Right forelimb (tissue), 1 donor: ENCODE data around the gene FGFRL1.
"Not testable (repeated sequence)": the region's sequence is repeated elsewhere in the genome, so short reads cannot be mapped to it uniquely, and the experiment has no call there.

Source experiments
- DNase-seq: peaks from one replicate; pipeline ENCODE4 v3.0.0-alpha.2; 2018

The FGFRL1 gene

DNA sequence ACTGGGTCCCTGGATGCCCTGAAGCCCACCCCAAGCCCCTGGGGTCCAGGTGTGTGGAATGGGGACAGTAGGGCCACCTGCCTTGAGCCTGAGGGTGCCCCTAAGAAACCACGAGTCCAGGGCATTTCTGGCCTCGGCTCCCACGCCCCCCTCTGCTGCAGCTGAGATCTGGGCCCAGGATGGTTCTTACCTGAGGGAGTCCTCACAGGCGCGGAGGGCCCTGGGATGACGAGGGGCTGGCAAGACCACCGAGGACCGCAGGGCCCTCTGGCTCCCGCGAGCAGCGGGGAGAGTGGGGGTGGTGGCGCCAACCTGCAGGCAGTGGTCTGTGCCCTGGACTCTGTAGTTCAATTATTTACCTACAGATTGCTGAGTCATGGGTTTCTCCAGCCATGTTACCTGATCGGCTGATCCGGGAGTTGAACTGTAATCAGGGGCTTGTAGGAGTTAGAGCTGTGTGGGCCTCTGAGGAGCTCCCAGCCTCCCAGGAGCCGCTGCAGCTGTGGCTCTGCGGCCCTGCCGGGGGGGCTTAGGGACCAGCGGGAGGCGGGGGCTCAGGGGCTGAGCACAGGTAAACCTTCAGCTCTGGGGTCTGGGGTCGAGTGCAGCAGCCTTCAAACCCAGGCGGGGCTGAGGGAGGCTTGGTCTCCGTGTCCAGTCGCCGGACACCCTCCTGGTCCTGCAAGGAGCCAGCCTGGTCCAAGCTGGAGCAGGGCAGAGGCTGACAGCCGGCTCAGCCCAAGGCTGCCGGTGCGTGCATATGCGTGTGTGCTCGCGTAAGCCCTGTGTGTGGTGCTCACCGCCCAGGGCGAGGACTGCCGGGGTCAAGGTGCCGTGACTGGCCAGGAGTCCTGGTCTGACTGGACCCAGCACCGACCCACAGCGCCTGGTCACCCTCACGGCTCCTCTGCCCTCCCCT lies 18.1 kb upstream of the FGFRL1 start, which contains the start of gene SLC26A1:
Gene SLC26A1 (minus strand): TSS at position 294 of the 919 bp plus-strand sequence. CDS start 1,701 bp downstream, outside the sequence.
- no peak for DNase-seq

DNA sequence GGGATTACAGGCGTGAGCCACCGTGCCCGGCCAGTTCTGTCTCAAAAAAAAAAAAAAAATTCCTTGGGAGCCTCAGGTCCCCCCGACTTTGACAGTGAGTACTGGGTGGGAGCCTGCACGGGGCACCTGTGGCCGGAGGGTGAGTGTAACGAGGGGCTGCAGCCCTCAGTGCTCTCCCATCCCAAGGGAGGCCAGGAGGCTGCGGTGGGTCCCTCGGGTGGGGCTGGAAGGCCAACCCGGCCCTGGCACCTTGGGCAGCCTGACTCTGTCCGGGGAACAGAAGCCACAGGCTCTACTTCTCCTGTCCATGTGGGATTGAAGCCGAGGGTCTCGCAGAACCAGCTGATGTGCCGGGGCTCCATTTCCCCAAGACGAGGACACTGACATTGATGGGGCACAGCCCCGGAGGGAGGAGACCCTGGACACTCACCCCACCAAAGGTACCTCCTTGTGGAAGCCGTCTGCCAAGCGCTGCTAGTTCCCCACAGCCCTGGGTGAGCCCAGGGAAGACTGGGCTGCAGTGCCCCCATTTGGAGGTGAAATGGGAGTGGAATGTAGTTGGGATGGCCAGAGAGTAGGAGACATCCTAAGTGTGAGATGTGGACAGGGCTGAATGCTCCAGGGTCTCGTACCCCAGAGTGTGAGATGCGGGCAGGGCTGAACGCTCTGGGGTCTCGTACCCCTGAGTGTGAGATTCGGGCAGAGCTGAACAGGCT lies 16.0 kb upstream of the FGFRL1 start:
- no peak for DNase-seq

DNA sequence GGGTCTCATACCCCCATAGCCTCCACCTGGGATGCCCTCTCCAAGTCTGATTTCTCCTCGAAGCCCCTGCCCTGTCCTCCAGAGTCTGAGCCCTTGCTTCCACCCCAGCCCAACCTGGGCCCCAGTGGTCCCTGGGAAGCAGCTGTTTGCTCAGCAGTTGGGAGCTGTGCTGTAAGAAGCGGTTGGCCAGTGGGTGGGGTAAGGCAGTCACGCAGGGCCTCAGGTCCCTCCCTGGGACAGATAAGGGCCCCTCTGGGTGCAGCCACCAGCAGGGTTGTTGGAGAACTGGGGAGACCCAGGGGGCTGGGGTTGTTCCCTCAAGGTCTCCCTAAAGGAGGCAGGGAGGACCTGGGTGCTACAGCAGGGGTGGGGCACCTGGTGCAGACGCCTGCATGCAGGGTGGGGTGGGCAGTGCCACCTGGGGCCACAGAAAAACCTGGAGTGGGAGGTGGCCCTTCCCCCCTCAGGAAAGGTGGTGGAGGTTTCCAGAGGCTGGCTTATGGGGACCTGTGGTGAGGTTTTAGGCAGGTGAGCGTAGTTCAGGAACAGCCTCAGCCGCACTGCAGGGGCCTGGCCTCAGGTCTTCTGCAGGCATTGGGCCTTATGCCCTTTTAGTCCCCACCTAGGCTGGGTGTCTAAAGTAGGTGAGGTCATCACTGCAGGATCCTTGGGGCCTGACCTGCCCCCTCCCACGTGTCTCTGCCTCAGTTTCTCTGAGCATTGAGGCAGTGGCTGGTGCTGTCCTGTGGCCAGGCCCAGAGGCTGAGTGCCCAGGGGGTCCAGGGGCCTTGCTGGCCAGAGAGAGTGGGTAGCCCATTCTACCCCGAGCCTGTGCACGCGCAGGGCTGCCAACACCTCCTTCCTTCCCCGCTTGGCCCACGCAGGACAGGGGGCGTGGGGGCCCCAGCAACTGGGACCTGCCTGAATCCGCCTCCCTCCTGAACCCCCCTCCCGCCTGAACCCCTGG lies 15.1 kb upstream of the FGFRL1 start:
- DNase-seq: no peak

DNA sequence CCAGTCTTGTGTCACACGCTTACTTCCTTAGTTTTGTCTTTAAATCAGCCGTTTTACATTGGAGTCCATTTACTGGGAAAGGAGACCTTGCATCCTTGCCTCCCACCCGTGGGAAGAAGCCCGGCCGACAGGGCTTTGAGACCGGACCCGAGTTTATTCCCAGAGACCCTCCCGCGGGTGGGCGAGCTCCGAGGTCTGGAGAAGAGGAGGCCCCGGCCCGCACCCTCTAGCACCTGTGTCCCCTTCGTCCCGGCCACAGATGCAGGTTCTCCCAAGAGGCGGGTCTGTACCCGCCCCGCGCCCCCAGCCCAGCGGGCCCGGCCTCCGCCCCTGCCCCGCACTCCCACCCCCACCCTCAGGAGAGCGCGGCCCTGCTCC lies 14.4 kb upstream of the FGFRL1 start:
- no peak for DNase-seq

DNA sequence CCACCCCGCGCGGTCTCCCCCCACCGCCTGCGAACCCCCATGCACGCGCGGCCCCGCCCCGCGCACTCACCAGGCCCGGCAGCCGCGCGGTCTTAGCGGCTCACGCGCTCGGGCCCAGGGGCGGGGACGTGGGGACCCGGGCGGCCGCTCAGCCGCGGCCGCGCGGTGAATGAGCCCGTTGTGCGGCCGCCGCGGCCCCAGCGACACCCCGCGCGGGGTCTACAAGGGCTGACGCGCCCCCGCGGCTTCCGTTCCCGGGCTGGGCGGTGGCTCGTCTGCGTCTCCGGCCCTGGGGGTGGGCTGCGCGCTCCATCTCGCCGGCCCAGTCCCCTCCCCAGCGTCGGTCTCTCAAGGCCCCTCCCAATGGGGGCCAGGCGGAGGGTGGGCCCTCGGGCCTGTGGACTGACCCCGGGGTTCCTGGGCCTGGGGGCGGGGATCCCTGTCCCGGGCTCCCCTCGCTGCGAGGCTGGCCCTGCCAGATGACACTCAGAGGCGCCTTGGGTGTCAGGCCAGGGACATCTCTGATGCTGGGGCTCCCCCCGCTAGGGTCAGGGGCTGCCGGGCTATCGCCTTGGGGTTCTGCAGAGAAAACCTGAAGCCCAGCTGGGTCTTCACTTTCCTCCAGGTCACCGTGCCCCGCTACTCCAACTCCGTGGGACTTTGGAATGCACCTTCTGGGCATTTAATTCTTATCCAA lies 13.9 kb upstream of the FGFRL1 start:
- no peak for DNase-seq

DNA sequence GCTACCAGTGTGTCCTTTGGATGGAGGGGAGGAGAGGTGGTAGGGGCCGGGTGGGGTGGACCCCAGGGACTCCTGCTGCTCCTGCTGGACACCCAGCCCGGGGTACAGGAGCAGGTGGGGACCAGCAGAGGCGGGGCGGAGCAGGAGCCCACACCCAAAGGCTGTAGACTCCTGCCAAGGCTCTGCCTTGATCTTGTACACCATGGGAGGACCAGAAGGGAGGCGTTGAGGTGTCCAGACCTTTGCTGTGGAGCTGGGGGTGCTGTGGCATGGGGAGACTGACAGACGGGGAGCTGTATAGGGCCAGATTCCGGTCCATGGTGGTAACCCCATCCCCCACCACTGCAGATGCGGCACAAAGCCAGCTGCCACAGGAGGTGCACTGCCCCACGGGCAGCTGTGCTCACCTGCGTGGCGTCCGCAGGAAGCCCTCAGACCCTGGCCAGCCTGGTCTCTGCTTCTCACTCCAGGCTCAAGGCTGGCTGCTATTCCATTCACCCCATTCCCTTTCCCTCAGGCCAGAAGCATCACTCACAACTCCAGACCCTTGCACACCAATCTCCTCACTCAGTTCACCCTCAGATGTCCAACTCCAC lies 13.2 kb upstream of the FGFRL1 start:
- DNase-seq: no peak

DNA sequence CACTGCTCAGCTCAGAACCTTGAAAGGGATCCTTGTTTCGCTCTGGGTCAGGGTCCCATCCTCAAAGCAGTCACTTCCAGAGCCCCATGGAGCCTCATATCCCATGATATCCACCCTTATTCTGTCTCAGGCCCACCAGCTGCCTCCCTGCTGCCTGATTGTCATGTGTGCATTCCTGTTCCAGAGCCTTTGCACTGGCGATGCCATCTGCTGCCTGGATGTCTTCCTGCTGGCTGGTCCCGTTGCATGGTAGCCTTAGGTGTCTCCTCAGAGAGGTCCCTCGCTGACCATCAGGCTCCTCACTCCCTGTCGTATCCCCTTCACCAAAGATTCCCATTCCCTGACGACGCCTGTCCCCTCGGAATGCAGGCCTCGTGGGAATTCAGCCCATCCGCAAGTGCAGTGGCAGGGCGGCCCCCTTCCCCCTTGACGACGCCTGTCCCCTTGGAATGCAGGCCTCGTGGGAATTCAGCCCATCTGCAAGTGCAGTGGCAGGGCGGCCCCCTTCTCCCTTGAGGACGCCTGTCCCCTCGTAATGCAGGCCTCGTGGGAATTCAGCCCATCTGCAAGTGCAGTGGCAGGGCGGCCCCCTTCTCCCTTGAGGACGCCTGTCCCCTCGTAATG lies 12.1 kb upstream of the FGFRL1 start:
- not testable (repeated sequence) for DNase-seq

DNA sequence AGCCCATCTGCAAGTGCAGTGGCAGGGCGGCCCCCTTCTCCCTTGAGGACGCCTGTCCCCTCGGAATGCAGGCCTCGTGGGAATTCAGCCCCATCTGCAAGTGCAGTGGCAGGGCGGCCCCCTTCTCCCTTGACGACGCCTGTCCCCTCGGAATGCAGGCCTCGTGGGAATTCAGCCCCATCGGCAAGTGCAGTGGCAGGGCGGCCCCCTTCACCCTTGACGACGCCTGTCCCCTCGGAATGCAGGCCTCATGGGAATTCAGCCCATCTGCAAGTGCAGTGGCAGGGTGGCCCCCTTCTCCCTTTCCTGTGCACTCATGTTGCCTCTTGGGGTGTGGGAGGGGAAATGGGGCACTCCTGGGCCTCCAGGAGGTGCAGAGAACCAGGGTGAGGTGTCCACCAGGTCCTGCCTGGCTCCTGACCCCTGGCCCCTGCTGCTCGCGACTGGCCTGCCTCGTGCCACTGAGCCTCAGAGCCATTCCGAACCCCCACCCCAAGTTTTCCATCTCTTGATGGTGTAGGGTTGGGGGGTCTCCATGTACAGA lies 11.5 kb upstream of the FGFRL1 start:
- DNase-seq: no peak

DNA sequence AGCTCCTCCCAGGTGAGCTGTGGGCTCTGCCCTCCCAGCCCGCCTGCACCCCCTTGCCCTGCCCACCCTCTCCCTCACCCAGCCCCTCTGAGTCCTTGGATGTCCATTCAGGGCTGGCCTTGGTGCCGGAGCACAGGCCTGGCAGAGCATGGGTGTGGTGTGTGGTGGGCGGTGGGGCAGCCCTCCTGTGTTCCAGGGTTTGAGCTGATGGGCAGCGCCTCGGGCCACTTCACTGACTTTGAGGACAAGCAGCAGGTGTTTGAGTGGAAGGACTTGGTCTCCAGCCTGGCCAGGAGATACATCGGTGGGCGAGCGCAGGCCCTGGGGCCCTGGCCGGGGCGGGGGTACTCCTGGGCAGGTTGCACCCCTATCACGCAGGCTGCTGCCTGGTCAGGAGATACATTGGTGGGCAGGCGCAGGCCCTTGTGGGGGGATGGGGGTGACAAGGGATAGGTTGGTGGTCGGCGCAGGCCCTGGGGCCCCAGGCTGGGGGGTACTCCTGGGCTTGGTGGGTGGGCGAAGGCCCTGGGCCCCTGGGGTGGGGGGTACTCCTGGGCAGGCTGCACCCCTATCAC lies 10.7 kb upstream of the FGFRL1 start:
- DNase-seq: no peak

DNA sequence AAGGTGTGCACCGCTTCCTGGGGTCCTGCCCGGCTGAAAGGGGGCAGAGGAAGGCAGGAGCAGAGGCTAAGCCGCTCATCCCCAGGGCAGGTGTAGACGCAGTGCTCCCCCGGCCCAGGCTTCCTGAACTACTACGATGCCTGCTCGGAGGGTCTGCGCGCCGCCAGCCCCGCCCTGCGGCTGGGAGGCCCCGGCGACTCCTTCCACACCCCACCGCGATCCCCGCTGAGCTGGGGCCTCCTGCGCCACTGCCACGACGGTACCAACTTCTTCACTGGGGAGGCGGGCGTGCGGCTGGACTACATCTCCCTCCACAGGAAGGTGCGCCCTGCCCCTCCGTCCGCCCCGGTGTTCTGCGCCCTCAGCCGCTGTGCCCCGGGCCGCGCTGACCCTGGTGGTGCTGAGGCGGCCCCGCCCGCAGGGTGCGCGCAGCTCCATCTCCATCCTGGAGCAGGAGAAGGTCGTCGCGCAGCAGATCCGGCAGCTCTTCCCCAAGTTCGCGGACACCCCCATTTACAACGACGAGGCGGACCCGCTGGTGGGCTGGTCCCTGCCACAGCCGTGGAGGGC lies 9.8 kb upstream of the FGFRL1 start:
- DNase-seq: no peak

DNA sequence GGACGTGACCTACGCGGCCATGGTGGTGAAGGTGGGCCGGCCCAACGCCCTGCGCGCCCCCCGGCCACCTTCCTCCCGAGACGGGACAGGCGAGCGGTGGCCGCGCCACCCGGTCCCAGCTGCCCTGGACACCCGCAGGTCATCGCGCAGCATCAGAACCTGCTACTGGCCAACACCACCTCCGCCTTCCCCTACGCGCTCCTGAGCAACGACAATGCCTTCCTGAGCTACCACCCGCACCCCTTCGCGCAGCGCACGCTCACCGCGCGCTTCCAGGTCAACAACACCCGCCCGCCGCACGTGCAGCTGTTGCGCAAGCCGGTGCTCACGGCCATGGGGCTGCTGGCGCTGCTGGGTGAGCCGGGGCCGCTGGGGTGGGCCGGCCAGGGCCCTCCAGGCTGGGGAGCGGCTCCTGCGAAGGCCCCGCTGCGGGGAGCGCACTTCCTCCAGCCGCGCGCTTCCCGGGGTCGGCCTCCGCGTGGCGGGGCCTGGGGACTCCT lies 9.2 kb upstream of the FGFRL1 start:
- DNase-seq: no peak

DNA sequence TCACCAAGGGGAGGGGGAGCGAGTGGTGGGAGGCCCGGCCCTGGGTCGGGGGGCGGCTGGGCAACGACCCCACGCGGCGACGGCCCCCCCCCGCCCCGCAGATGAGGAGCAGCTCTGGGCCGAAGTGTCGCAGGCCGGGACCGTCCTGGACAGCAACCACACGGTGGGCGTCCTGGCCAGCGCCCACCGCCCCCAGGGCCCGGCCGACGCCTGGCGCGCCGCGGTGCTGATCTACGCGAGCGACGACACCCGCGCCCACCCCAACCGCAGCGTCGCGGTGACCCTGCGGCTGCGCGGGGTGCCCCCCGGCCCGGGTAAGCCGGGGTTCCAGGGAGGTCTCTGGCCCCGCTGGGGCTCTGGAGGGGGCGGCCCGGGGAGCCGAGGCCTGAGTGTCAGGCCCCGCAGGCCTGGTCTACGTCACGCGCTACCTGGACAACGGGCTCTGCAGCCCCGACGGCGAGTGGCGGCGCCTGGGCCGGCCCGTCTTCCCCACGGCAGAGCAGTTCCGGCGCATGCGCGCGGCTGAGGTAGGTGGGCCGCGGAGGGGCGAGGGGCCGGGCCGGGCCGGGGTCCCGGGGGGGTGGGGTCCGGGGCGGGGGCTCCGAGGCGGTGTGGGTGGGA lies 8.7 kb upstream of the FGFRL1 start:
- DNase-seq: no peak

DNA sequence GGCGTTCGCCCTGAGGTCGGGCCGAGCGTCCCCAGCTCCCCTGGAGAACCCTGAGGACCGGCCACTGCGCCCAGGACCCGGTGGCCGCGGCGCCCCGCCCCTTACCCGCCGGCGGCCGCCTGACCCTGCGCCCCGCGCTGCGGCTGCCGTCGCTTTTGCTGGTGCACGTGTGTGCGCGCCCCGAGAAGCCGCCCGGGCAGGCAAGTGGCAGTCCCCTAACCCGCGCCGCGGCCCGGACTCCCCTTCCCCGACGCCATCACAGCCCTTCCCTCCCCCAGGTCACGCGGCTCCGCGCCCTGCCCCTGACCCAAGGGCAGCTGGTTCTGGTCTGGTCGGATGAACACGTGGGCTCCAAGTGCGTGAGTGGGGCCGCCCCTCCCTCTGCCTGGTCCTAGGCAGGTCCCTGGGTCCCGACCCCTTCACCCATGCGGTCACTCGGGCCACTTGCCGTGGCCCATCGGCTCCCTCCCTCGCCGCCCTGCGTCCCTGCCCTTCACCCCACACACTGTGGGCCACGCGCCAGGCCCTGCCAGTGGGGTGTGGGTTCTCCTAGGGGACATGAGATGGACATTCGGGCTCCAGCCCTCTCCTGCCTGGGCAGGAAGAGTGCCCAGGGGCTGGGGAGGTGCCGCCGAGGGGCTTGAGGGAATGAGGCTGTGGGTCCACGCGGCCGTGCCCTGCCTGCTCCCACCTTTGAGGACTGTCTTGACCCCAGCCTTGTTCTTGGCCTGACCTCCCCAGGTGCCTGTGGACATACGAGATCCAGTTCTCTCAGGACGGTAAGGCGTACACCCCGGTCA lies 8.0 kb upstream of the FGFRL1 start:
- no peak for DNase-seq

DNA sequence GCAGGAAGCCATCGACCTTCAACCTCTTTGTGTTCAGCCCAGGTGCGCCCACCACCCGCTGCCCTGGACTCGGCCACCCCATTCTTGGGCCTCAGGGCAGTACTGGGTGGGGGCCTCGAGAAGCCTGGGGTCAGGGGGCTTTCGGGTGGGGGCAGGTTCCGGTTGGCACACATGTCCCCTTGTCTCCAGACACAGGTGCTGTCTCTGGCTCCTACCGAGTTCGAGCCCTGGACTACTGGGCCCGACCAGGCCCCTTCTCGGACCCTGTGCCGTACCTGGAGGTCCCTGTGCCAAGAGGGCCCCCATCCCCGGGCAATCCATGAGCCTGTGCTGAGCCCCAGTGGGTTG lies 7.4 kb upstream of the FGFRL1 start:
- no peak for DNase-seq

DNA sequence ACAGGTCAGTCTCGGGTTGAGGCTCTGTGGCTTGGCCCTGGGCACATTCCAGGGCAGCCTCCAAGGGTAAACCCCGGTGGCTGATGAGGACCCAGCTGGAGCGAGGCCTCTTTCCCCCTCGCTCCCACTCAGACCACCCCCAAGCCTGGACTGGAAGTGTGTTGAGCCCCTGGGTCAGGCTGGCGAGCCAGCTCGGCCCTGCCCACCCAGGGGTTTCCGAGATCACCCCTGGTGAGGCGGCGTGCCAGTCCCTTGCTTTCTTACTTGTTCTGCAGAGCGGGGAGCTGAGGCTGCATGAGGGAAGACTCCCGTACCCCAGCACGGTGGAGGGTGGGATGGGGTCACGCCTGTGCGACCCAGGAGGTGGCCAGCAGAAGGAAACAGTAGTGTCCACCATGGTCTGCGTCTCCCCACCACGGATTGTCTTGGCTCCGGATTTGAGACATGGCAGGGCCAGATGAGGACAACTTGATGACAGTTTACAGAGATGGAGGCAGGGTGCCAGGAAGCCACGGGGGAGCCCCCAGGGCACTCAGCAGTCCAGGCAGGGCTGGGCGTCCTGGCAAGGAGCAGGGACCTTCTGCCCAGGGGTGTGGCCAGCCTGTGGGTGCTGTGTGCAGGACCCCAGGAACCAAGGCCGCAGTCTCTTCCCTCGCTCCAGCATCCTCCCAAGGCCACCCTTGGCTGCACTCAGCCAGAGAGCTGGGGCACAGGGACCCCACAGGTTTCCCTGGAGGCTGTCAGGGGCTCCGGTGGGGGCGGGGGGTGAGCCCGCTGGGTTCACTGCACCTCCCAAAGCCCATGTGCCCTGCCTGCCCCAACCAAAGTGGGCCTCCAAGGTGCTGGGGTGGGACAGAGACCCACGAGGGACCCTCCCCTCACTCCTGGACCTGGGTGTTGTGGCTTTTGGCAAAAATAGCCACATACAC lies 6.6 kb upstream of the FGFRL1 start:
- DNase-seq: no peak

DNA sequence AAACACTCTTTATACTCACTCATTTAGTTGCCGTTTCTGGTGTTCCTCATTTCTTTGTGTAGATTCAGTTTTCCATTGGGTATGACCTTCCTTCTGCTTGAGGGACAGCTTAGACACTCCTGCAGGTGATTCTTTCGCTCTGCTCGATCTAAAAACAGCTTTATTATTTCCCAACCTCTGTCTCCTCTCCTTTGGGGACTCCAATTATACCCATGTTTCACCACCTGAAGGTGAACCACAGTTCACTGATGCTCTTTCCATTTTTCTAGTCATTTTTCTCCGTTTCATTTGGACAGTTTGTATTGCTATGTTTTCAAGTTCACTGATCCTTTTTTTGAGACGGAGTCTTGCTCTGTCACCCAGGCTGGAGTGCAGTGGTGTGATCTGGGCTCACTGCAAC lies 4.6 kb upstream of the FGFRL1 start:
- no peak for DNase-seq

DNA sequence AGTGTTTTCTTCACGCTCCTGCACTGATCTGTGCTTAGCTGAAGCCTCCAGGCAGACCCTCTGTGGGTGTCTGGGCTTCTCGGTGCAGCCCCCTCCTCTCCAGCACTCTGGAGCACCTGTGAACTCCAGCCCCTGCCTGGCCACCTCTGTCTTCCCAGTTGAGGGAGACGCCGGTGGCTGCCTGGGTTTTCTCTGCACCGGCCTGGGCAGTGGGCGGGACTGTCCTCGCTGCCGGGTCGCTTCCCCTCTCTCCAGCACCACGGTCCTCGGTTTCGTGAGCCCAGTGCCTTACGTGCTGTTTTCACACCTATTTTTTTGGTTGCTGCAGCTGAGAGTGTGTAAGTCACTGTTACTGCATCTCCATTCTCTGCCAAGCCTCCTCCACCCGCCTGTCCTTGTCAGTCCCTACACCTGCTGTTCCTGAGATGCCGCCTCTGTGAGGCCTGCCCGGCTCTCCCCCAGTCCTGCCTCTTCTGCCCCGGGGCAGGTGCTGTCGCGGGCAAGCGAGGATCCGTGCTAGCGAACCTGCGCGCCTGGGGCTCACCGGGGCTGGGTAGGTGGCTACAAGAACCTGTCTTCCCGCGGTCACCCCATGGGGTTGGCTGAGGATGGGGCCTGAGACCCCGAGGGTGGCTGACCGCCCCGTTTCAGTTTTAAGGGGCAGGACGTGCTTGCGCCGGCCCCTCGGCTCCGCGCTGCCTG lies 2.4 kb upstream of the FGFRL1 start:
- DNase-seq: no peak
